OCI-LY3 (cell line): Measurements from ENCODE around the gene GPAT3.
"Not testable (repeated sequence)": the region's sequence is repeated elsewhere in the genome, so short reads cannot be mapped to it uniquely, and the experiment has no call there.

Experiments used
- EZH2phosphoT487 ChIP-seq: fragments of 200-600 bp; shearing (Covaris generic); IDR thresholded peaks from 2 replicates; pipeline ENCODE4 v1.6.1; 2018; ENCODE audit warnings: antibody characterized with exemption, mixed run types, low read depth
- TF ChIP-seq, protein P1 (sequence below): fragments of 200-600, 300-600 bp; sonication (generic); IDR thresholded peaks from 2 replicates; pipeline ENCODE4 v1.5.1; 2014; ENCODE audit warnings: antibody characterized with exemption, low read length, low read depth

DNA sequence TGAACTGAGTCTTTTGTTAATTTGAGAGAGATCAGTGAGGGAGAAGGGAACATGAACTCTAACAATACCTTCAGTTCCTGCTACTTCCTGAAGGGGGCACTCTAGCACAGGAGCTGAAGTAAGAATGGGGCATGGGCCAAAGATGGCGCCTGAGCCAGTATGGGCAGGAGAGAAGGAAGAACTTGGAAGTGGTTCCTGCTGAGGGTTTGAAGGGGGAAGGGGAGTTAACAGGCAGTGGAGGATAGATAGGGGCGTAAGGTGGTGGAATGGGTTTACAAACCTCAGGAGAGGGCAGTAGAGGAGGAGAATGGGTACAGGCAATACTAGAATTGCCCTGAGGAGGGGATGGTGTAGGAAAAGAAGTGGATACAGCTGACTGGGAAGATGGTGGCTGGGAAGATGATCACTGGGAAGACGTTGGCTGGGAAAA, 26.7 kb upstream of the GPAT3 start:
- TF ChIP-seq, protein P1, sequence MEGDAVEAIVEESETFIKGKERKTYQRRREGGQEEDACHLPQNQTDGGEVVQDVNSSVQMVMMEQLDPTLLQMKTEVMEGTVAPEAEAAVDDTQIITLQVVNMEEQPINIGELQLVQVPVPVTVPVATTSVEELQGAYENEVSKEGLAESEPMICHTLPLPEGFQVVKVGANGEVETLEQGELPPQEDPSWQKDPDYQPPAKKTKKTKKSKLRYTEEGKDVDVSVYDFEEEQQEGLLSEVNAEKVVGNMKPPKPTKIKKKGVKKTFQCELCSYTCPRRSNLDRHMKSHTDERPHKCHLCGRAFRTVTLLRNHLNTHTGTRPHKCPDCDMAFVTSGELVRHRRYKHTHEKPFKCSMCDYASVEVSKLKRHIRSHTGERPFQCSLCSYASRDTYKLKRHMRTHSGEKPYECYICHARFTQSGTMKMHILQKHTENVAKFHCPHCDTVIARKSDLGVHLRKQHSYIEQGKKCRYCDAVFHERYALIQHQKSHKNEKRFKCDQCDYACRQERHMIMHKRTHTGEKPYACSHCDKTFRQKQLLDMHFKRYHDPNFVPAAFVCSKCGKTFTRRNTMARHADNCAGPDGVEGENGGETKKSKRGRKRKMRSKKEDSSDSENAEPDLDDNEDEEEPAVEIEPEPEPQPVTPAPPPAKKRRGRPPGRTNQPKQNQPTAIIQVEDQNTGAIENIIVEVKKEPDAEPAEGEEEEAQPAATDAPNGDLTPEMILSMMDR, result peak; percentile 78
- TF ChIP-seq EZH2phosphoT487, result not testable (repeated sequence)
